Tibial artery (tissue), 4 donors: Measurements from ENCODE around the gene SLC44A4.
"Not testable (repeated sequence)": the region's sequence is repeated elsewhere in the genome, so short reads cannot be mapped to it uniquely, and the experiment has no call there.

Experiments
- DNase-seq, 2 donors: peaks; one replicate each; pipeline ENCODE4 v3.0.0-alpha.2; 2019
- H3K27ac ChIP-seq, 2 donors: fragments of 200-600 bp; sonication (generic) in 1 of 2; 1 replicate in 1 of 2; 2 replicates in 1 of 2; pipeline ENCODE4 v1.5.1; 2018 to 2019; ENCODE audit warnings: mild to moderate bottlenecking in 1 of 2
- H3K27me3 ChIP-seq, 2 donors: fragments of 200-600 bp; sonication (generic) in 1 of 2; one replicate each; pipeline versions ENCODE4 v1.5.1 to v1.6.0; 2016 to 2019
- H3K36me3 ChIP-seq, 3 donors: fragments of 200-600 bp; sonication (generic) in 2 of 3; one replicate each; pipeline ENCODE4 v1.5.1; 2016 to 2019; ENCODE audit warnings: mild to moderate bottlenecking in 2 of 3
- H3K4me1 ChIP-seq, 4 donors: fragments of 200-600 bp; sonication (generic) in 2 of 4; 1 replicate in 3 of 4; 2 replicates in 1 of 4; pipeline ENCODE4 v1.5.1; 2016 to 2019
- H3K4me3 ChIP-seq, 2 donors: fragments of 200-600 bp; sonication (generic) in 1 of 2; 1 replicate in 1 of 2; 2 replicates in 1 of 2; pipeline ENCODE4 v1.5.1; 2018 to 2019; ENCODE audit warnings: mild to moderate bottlenecking in 2 of 2
- H3K9me3 ChIP-seq, 3 donors: fragments of 200-600 bp; sonication (generic) in 1 of 3; one replicate each; pipeline ENCODE4 v1.5.1; 2016 to 2019
- CTCF ChIP-seq, 2 experiments: fragments of 200-600 bp in 1 of 2; fragments of 450-650 bp in 1 of 2; IDR thresholded peaks; one replicate each; pipeline ENCODE4 v1.5.1; 2017 to 2019; ENCODE audit warnings: antibody characterized with exemption in 2 of 2, mild to moderate bottlenecking in 1 of 2, moderate library complexity in 1 of 2
- intact Hi-C: fragments of 100-400 bp; cut with DNase I; formaldehyde crosslinking; loops from one replicate; pipeline ENCODE4 v1.15.0; 2023; ENCODE audit warnings: low total_unique reads

Gene SLC44A4

GRCh38 chr6:31861150-31861549, 17.6 kb downstream of the SLC44A4 start:
- DNase-seq, result no peak
- H3K4me1 ChIP-seq, result peaks cover 0 to 24% (median 20%) of the 10 kb centered on the region in 4 donors
- H3K36me3 ChIP-seq, result peaks cover 25 to 41% (median 35%) of the 10 kb centered on the region in 3 donors
- TF ChIP-seq CTCF (IDR thresholded peaks at IDR 0.05), result no peak
- no peak overlapping the region for H3K27ac ChIP-seq
- intact Hi-C loops, result no loop called here
- no peaks in the 10 kb centered on the region for H3K27me3 ChIP-seq
- no peak overlapping the region for H3K4me3 ChIP-seq
- no peaks in the 10 kb centered on the region for H3K9me3 ChIP-seq

GRCh38 chr6:31860349-31860748, 18.4 kb downstream of the SLC44A4 start:
- peaks cover 25 to 41% (median 35%) of the 10 kb centered on the region in 3 donors for H3K36me3 ChIP-seq
- no peaks in the 10 kb centered on the region for H3K27me3 ChIP-seq
- no peak for DNase-seq
- peaks cover 0 to 24% (median 20%) of the 10 kb centered on the region in 4 donors for H3K4me1 ChIP-seq
- TF ChIP-seq CTCF (IDR thresholded peaks at IDR 0.05), result no peak
- no peak overlapping the region for H3K4me3 ChIP-seq
- H3K27ac ChIP-seq, result no peak overlapping the region
- intact Hi-C loops, result no loop called here
- H3K9me3 ChIP-seq, result no peaks in the 10 kb centered on the region

- H3K27me3 ChIP-seq, result no peaks in the 10 kb centered on the region
- no peak for DNase-seq
- H3K4me1 ChIP-seq, result peaks cover 0 to 24% (median 20%) of the 10 kb centered on the region in 4 donors
- intact Hi-C loops, result no loop called here
- TF ChIP-seq CTCF (IDR thresholded peaks at IDR 0.05), result no peak
- H3K36me3 ChIP-seq, result peaks cover 25 to 41% (median 35%) of the 10 kb centered on the region in 3 donors
- no peak overlapping the region for H3K4me3 ChIP-seq
- H3K27ac ChIP-seq, result no peak overlapping the region
- H3K9me3 ChIP-seq, result no peaks in the 10 kb centered on the region
Observed at GRCh38 chr6:31859923-31860322, 18.9 kb downstream of the SLC44A4 start.

GRCh38 chr6:31858707-31859106, 20.1 kb downstream of the SLC44A4 start:
- H3K27me3 ChIP-seq, result no peaks in the 10 kb centered on the region
- H3K27ac ChIP-seq, result no peak overlapping the region
- H3K4me3 ChIP-seq, result no peak overlapping the region
- H3K36me3 ChIP-seq, result peaks cover 25 to 41% (median 35%) of the 10 kb centered on the region in 3 donors
- no peak for TF ChIP-seq CTCF (IDR thresholded peaks at IDR 0.05)
- no peak for DNase-seq
- intact Hi-C loops, result no loop called here
- peaks cover 0 to 17% (median 15%) of the 10 kb centered on the region in 4 donors for H3K4me1 ChIP-seq
- H3K9me3 ChIP-seq, result no peaks in the 10 kb centered on the region

- Histone ChIP-seq H3K4me1 (peaks cover 0 to 11% (median 8%) of the 10 kb centered on the region in 4 donors), H3K36me3 (peaks cover 25 to 41% (median 35%) of the 10 kb centered on the region in 3 donors)
- H3K27ac ChIP-seq, H3K9me3 ChIP-seq, H3K4me3 ChIP-seq, DNase-seq, intact Hi-C loops, H3K27me3 ChIP-seq: not testable (repeated sequence)
Observed at GRCh38 chr6:31857774-31858173, 21.0 kb downstream of the SLC44A4 start.

GRCh38 chr6:31851980-31852718, 26.6 kb downstream of the SLC44A4 start:
- H3K4me1 ChIP-seq, H3K27me3 ChIP-seq, H3K9me3 ChIP-seq, H3K4me3 ChIP-seq, DNase-seq, intact Hi-C loops, H3K27ac ChIP-seq, H3K36me3 ChIP-seq: not testable (repeated sequence)
